PC-3 (cell line): Measurements from ENCODE around the gene UVSSA. TPM values are rescaled to one million over a fixed set of nuclear protein-coding genes. Genes with fewer than 3 reads are reported as not detected.

Source experiments
- ATAC-seq: fragments of 200-7000 bp; cut with Tn5 transposase; 2 replicates; pipeline ENCODE4 v1.9.1; 2020; ENCODE audit warnings: mild to moderate bottlenecking, moderate library complexity
- BruUV-seq: library from RNA; stranded (reverse); fragments of 400-500 nt; replicated peaks from 2 replicates; lab custom pipeline; 2021; lab: Mats Ljungman, UMichigan
- CTCF ChIA-PET: fragments of 300-600 bp; sonication (Branson Sonifier 250); formaldehyde crosslinking; loops from one replicate; lab custom pipeline; 2022; ENCODE audit warnings: antibody characterized with exemption; lab: Charles Lee
- POLR2A ChIA-PET: fragments of 300-600 bp; sonication (Branson Sonifier 250); formaldehyde crosslinking; loops from one replicate; lab custom pipeline; 2022; ENCODE audit warnings: antibody characterized with exemption; ENCODE audit not compliant: unreplicated experiment; lab: Charles Lee
- DNase-seq: peaks from one replicate; pipeline ENCODE4 v3.0.0-alpha.2; 2015
- H2AFZ ChIP-seq: fragments of 300-600 bp; sonication (generic); 2 replicates; pipeline ENCODE4 v1.6.0; 2016; ENCODE audit warnings: antibody characterized with exemption, low read length
- H3F3A ChIP-seq: fragments of 300-600 bp; sonication (generic); one replicate; pipeline ENCODE4 v1.6.0; 2017; ENCODE audit warnings: antibody characterized with exemption, low read length, control low read depth, mild to moderate bottlenecking; ENCODE audit not compliant: unreplicated experiment
- H3K27ac ChIP-seq: fragments of 300-600 bp; sonication (generic); 2 replicates; pipeline ENCODE4 v1.5.1; 2016; ENCODE audit warnings: mild to moderate bottlenecking, low read length
- H3K27me3 ChIP-seq: fragments of 300-600 bp; sonication (generic); 2 replicates; pipeline ENCODE4 v1.6.1; 2016; ENCODE audit warnings: low read length, mixed read lengths
- H3K36me3 ChIP-seq: fragments of 300-600 bp; sonication (generic); 2 replicates; pipeline ENCODE4 v1.6.1; 2016; ENCODE audit warnings: low read depth, mixed run types, low read length, mixed read lengths
- H3K4me1 ChIP-seq: fragments of 300-600 bp; sonication (generic); 2 replicates; pipeline ENCODE4 v1.5.1; 2016; ENCODE audit warnings: low read length; ENCODE audit not compliant: insufficient read depth
- H3K4me2 ChIP-seq: fragments of 300-600 bp; sonication (generic); 2 replicates; pipeline ENCODE4 v1.6.0; 2016; ENCODE audit warnings: low read length
- H3K4me3 ChIP-seq: fragments of 300-600 bp; sonication (generic); 2 replicates; pipeline ENCODE4 v1.5.1; 2016; ENCODE audit warnings: mild to moderate bottlenecking, low read length, mixed read lengths
- H3K79me2 ChIP-seq: fragments of 300-600 bp; sonication (generic); 2 replicates; pipeline ENCODE4 v1.6.1; 2017; ENCODE audit warnings: low read length, mixed read lengths
- H3K9ac ChIP-seq: fragments of 300-600 bp; sonication (generic); 2 replicates; pipeline ENCODE4 v1.6.0; 2016; ENCODE audit warnings: mild to moderate bottlenecking, low read length
- H3K9me2 ChIP-seq: fragments of 300-600 bp; sonication (generic); replicated peaks from 2 replicates; pipeline ENCODE4 v1.6.1; 2016; ENCODE audit warnings: mixed run types, low read length, mixed read lengths
- H3K9me3 ChIP-seq: fragments of 300-600 bp; sonication (generic); 2 replicates; pipeline ENCODE4 v1.6.1; 2016; ENCODE audit warnings: low read length, mixed read lengths
- H4K20me1 ChIP-seq: fragments of 300-600 bp; sonication (generic); 2 replicates; pipeline ENCODE4 v1.6.1; 2016; ENCODE audit warnings: low read length, mixed read lengths
- EZH2 ChIP-seq: fragments of 300-600 bp; sonication (generic); IDR thresholded peaks from one replicate; pipeline ENCODE4 v1.6.1; 2017; ENCODE audit warnings: antibody characterized with exemption, mild to moderate bottlenecking, low read length; ENCODE audit not compliant: unreplicated experiment
- EZH2phosphoT487 ChIP-seq: fragments of 300-600 bp; sonication (generic); IDR thresholded peaks from 2 replicates; pipeline ENCODE4 v1.6.1; 2018; ENCODE audit warnings: mild to moderate bottlenecking, antibody characterized with exemption, low read length, borderline replicate concordance
- intact Hi-C: fragments of 100-400 bp; cut with micrococcal nuclease; formaldehyde crosslinking; loops from 2 replicates; pipeline ENCODE4 v1.9.0; 2023
- total RNA-seq: library from RNA; depleted of rRNA; stranded (reverse); fragments of >200 nt; gene quantifications from 2 replicates; pipeline ENCODE4 v1.2.3, GENCODE V29; 2014
- TF ChIP-seq, protein P1 (sequence below): fragments of 300-600 bp; sonication (generic); conservative IDR thresholded peaks from 2 replicates; pipeline ENCODE4 v1.5.1; 2017; ENCODE audit warnings: antibody characterized with exemption, low read depth, mild to moderate bottlenecking, low read length

UVSSA gene
- total RNA-seq, 1 experiment from 2014 or later, result 6.2 TPM

DNA sequence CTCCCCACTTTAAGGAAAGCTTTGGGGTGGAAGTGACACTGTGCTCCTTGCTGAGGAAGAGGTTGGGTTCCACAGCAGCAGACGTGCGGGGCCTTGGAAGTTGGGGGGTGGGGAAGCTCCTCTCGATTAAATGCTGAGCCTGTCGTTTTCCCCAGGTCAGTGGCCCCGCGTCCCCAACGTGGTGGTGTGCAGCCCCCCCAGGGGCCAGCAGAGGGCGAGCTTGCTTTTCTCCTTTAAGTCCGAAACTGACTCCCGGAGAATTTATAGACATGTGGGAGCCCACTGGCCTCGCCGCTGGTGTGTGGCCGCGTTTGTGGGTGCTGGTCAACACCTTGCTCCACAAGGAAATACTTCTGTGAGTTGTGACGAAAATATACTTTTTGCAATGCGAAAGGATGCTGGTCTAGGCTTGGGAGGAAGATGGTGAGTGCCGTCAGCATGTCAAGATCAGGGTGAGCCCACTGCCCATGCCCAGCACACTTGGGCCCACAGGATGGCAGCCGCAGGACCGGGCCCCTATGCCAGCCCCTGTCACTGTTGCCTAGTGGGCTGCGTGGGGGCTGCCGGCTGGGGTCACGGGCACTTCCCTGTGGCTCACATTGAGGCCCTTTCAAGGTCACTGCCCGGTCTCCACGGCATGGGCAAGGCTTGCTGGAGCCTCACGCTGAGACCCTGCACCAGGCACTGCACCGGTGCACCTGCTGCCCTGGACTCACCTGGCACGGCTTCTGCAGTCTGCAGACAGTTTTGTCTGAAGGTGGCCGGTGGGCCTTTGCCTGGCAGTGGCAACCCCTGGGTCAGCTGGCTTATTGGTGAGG, 9.4 kb downstream of the UVSSA start:
- TF ChIP-seq, protein P1, sequence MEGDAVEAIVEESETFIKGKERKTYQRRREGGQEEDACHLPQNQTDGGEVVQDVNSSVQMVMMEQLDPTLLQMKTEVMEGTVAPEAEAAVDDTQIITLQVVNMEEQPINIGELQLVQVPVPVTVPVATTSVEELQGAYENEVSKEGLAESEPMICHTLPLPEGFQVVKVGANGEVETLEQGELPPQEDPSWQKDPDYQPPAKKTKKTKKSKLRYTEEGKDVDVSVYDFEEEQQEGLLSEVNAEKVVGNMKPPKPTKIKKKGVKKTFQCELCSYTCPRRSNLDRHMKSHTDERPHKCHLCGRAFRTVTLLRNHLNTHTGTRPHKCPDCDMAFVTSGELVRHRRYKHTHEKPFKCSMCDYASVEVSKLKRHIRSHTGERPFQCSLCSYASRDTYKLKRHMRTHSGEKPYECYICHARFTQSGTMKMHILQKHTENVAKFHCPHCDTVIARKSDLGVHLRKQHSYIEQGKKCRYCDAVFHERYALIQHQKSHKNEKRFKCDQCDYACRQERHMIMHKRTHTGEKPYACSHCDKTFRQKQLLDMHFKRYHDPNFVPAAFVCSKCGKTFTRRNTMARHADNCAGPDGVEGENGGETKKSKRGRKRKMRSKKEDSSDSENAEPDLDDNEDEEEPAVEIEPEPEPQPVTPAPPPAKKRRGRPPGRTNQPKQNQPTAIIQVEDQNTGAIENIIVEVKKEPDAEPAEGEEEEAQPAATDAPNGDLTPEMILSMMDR, result peak; percentile 70
- TF ChIP-seq EZH2phosphoT487, result no peak

DNA sequence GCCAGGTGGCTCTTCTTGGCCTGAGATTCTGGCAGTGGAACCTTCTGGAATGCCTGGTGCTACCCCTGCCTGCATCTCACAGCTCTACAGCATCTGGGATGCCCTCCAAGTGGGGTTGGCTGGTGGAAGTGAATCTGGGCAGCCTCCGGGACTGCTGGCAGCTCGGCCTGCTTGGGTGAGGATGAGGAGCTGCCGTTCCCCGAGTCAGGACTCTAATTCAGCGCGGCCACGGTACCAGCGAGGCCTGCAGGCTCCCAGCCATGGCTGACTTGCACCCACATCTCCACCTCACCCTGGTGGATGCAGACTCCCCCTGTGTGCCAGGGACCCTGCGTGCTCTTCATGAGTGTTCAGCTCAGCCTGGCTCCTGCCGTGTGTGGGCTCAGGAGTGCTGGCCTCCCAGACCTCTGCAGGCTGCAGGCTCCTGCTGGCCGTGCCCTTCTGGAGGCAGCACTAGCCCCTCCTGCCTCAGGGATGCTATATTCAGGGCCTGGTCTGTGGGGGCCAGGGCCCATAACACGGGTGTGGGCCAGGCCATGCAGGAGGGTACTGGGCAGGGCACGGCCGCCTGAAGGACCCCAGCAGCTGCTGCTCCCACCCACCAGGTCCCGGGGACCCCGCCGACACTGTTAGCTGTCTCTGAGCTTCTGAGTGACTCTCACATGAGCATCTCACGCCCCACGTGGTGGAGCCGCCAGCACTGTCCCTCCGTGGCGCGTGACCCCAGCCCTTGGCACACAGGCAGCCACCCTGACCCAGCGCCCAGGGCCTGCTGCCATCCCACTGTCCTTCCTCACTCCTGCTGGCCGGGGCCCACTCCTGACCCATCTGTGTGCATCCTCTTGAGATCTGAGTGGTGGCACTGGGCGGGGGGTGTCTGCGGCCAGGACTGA, 10.6 kb downstream of the UVSSA start:
- ATAC-seq (no peak), DNase-seq (no peak)
- H3F3A ChIP-seq, result no peaks in the 10 kb centered on the region
- H3K9ac ChIP-seq, result no peak overlapping the region
- H3K27me3 ChIP-seq, result no peaks in the 10 kb centered on the region
- ChIA-PET POLR2A (no interaction called here), CTCF (interaction anchor here (0.6 kb wide), 1 partner anchor 175 kb away, joined by 5 read pairs; no protein-coding TSS in a partner anchor)
- no peaks in the 10 kb centered on the region for H3K79me2 ChIP-seq
- no peaks in the 10 kb centered on the region for H3K9me3 ChIP-seq
- H4K20me1 ChIP-seq, result no peaks in the 10 kb centered on the region
- no peak overlapping the region for H3K4me3 ChIP-seq
- H3K4me1 ChIP-seq, result no peaks in the 10 kb centered on the region
- H3K9me2 ChIP-seq, result no peaks in the 10 kb centered on the region
- no TSS peak for BruUV-seq
- no peak overlapping the region for H3K27ac ChIP-seq
- H2AFZ ChIP-seq, result no peak overlapping the region
- no peak overlapping the region for H3K4me2 ChIP-seq
- TF ChIP-seq EZH2phosphoT487, result no peak
- TF ChIP-seq, protein P1, result no peak
- TF ChIP-seq EZH2, result no peak
- H3K36me3 ChIP-seq, result no peaks in the 10 kb centered on the region
- intact Hi-C loops, result no loop called here

More for the DNA sequence above, 9.4 kb downstream of the UVSSA start:
- no peak overlapping the region for H3K4me3 ChIP-seq
- no peaks in the 10 kb centered on the region for H3K9me3 ChIP-seq
- BruUV-seq, result no TSS peak
- ATAC-seq, result 0 out of 2 replicates have a peak, but pooled peaks have one; percentile 18
- DNase-seq, result peak; percentile 38
- no peaks in the 10 kb centered on the region for H3F3A ChIP-seq
- no peaks in the 10 kb centered on the region for H3K27me3 ChIP-seq
- intact Hi-C loops, result no loop called here
- no peaks in the 10 kb centered on the region for H4K20me1 ChIP-seq
- no peaks in the 10 kb centered on the region for H3K79me2 ChIP-seq
- H3K9me2 ChIP-seq, result no peaks in the 10 kb centered on the region
- H2AFZ ChIP-seq, result no peak overlapping the region
- no peak overlapping the region for H3K4me2 ChIP-seq
- H3K9ac ChIP-seq, result no peak overlapping the region
- POLR2A ChIA-PET, result no interaction called here
- H3K27ac ChIP-seq, result no peak overlapping the region
- CTCF ChIA-PET, result no interaction called here
- no peaks in the 10 kb centered on the region for H3K36me3 ChIP-seq
- H3K4me1 ChIP-seq, result no peaks in the 10 kb centered on the region
